GM13977 (cell line): ENCODE data around the gene DVL1.

ENCODE experiments used
- DNase-seq: peaks from one replicate; pipeline ENCODE4 v3.0.0; 2012; ENCODE audit warnings: low spot score
- in situ Hi-C: fragments of 300-500 bp; cut with MboI; formaldehyde crosslinking; loops from one replicate; pipeline ENCODE4 v1.12.0; 2022; ENCODE audit warnings: low sequenced_read_pairs, low pct_unique_long_range_greater_than_20kb, mixed read lengths, inconsistent platforms; ENCODE audit not compliant: unreplicated experiment
- TF ChIP-seq, protein P1 (sequence below): IDR thresholded peaks from 2 replicates; pipeline ENCODE4 v1.5.1; 2012; ENCODE audit warnings: mild to moderate bottlenecking, control low read depth; ENCODE audit not compliant: insufficient read depth; ENCODE audit errors: extremely low read depth, missing control alignments

DVL1 gene

DNA sequence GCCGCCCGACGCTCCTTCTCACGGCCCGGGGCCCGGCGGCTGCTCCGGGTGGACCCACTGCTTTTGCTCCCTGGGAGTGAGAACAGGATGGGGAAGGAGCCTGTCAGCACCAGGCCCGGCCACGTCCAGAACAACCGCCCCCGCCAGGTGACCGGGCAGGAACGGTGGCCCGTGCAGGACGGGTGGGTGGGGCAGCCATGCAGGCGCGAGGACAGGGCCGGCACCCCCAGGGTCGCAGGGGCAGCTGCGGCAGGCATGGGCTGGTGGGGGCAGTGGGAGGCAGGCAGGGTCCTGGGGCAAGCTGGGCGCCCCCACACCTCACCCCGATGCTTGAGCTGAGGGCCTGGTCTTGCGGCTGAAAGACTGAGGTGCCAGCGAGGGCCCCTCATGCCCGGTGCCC, 12.8 kb downstream of the DVL1 start:
- TF ChIP-seq, protein P1, sequence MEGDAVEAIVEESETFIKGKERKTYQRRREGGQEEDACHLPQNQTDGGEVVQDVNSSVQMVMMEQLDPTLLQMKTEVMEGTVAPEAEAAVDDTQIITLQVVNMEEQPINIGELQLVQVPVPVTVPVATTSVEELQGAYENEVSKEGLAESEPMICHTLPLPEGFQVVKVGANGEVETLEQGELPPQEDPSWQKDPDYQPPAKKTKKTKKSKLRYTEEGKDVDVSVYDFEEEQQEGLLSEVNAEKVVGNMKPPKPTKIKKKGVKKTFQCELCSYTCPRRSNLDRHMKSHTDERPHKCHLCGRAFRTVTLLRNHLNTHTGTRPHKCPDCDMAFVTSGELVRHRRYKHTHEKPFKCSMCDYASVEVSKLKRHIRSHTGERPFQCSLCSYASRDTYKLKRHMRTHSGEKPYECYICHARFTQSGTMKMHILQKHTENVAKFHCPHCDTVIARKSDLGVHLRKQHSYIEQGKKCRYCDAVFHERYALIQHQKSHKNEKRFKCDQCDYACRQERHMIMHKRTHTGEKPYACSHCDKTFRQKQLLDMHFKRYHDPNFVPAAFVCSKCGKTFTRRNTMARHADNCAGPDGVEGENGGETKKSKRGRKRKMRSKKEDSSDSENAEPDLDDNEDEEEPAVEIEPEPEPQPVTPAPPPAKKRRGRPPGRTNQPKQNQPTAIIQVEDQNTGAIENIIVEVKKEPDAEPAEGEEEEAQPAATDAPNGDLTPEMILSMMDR = no peak
- in situ Hi-C loops = no loop called here
- DNase-seq = no peak

DNA sequence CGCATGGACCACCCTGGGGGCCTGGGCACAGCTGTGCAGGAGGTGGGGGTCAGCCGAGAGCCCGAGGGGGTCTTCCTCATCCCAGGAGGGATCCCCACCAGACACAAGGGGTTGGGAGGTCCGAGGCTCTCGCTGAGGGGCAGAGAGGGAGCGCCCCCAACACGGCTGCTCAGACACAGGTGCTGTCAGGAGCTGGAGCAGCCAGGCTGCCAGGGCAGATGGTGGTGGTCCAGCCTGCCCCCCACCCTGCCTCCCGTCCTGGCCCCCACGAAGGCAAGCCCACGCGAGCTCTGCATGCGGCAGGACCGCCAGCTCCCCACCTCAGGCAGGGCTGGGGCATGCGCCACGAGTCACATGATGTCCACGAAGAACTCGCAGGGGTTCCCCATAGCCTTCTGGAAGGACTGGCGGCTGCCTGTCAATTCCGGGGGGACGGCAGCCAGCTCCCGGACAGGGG, 13.4 kb downstream of the DVL1 start:
- DNase-seq = no peak
- in situ Hi-C loops = no loop called here

DNA sequence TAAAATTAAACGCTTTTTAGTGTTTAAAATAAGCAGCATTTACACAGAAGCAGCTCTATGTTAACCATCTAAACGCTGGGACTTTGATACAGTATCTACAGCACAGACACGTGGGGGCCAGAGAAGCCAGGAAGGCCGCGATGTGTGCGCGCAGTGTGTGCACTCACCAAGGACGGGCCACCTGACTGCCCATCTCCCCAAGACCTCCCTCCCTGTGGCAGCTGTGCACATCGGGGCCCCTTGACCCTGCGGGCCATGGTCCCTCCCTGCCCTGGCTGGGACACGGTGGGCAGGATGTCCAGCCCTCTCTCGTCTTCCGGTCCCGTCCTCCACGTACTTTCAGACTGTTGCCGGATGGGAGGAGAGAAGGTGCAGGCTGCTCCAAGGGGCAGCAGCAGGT, 13.9 kb downstream of the DVL1 start:
- TF ChIP-seq, protein P1 = no peak
- in situ Hi-C loops = no loop called here
- DNase-seq = no peak

More for the DNA sequence above, 13.4 kb downstream of the DVL1 start:
- TF ChIP-seq, protein P1 = no peak

DNA sequence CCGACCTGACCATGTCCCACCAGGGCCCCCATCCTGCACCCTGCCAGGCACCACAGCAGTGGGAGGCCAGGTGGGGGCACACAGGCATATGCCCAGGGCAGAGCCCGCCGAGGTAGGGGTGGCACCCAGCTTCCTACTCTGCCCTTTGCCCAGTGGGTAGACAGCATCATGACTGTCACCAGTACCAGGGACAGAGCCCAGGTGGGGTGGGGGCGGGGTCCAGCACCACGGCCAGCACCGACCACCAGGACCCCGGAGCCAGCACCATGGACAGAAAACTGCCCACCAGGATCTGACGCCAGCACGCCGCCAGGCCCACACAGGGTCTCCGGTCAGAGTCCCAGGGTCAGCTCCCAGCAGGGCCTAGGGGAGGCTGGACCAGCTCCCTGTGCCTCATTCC, 14.4 kb downstream of the DVL1 start:
- no peak for DNase-seq
- in situ Hi-C loops = no loop called here
- TF ChIP-seq, protein P1 = no peak

DNA sequence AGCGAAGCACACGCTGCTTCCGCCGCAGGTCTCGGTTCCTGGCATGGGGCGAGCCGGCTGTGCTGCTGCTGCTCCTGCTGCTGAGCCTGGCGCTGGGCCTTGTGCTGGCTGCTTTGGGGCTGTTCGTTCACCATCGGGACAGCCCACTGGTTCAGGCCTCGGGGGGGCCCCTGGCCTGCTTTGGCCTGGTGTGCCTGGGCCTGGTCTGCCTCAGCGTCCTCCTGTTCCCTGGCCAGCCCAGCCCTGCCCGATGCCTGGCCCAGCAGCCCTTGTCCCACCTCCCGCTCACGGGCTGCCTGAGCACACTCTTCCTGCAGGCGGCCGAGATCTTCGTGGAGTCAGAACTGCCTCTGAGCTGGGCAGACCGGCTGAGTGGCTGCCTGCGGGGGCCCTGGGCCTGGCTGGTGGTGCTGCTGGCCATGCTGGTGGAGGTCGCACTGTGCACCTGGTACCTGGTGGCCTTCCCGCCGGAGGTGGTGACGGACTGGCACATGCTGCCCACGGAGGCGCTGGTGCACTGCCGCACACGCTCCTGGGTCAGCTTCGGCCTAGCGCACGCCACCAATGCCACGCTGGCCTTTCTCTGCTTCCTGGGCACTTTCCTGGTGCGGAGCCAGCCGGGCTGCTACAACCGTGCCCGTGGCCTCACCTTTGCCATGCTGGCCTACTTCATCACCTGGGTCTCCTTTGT, 15.5 kb downstream of the DVL1 start:
- TF ChIP-seq, protein P1 = no peak
- in situ Hi-C loops = no loop called here

DNA sequence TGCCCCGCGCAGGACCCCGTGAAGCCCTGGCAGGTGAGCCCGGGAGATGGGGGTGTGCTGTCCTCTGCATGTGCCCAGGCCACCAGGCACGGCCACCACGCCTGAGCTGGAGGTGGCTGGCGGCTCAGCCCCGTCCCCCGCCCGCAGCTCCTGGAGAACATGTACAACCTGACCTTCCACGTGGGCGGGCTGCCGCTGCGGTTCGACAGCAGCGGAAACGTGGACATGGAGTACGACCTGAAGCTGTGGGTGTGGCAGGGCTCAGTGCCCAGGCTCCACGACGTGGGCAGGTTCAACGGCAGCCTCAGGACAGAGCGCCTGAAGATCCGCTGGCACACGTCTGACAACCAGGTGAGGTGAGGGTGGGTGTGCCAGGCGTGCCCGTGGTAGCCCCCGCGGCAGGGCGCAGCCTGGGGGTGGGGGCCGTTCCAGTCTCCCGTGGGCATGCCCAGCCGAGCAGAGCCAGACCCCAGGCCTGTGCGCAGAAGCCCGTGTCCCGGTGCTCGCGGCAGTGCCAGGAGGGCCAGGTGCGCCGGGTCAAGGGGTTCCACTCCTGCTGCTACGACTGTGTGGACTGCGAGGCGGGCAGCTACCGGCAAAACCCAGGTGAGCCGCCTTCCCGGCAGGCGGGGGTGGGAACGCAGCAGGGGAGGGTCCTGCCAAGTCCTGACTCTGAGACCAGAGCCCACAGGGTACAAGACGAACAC, 16.3 kb downstream of the DVL1 start:
- in situ Hi-C loops = no loop called here
- DNase-seq = no peak

More for the DNA sequence above, 15.5 kb downstream of the DVL1 start:
- DNase-seq = no peak

More for the DNA sequence above, 16.3 kb downstream of the DVL1 start:
- TF ChIP-seq, protein P1 = no peak
